NB4 (cell line): ENCODE results near the gene KCNIP4.

Source experiments
- DNase-seq: peaks from one replicate; pipeline ENCODE4 v3.0.0; 2010; ENCODE audit warnings: low read depth
- H3K4me3 ChIP-seq: one replicate; pipeline ENCODE4 v1.5.1; 2011; ENCODE audit warnings: mild to moderate bottlenecking, low read depth, low read length, moderate library complexity
- MAX ChIP-seq: IDR thresholded peaks from 2 replicates; pipeline ENCODE4 v1.6.1; 2011; ENCODE audit warnings: low read depth, low read length
- MYC ChIP-seq: IDR thresholded peaks from 2 replicates; pipeline ENCODE4 v1.6.1; 2011; ENCODE audit warnings: low read depth, low read length
- POLR2A ChIP-seq: IDR thresholded peaks from 2 replicates; pipeline ENCODE4 v1.6.1; 2011; ENCODE audit warnings: mild to moderate bottlenecking; ENCODE audit not compliant: insufficient read length; ENCODE audit errors: extremely low read depth
- TF ChIP-seq, protein P1 (sequence below): IDR thresholded peaks from one replicate; pipeline ENCODE4 v1.5.1; 2012; ENCODE audit warnings: low read depth, low read length

KCNIP4 gene

DNA sequence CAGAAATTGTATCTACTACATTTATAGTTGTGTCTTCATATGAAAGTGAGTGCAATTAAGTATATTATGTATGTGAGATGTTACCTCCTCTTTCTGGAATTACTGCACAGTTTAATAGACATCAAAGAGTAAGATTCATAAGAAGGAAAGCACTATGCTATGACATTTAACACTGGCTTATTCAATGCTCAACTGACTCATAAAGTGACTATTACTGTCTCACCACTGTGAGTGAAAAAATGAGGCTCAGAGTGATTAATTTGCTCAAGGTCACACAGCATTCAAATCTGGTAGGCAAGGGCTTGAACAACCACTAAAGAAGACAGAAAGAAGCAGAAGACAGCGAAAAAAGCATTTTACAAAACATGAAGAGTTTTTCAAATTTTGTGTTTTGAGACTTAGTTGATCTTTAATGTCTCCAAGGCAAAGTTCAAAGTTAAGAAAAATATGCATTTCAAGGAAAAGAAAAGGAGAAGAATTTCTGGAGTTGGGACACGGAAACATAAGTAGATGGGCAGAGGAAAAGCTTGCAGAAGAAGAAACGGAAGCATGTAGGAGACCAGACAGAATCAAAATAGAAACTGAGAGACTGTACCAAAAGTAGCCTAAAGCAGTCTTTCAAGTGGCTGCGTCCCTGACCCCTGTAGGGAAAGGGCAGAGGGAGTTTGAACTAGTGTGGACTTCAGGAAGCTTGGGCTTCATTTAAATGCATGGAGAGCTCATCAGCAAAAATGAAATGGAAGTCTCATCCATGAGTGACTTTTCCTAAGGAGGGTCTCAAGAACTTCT, 66.3 kb downstream of the KCNIP4 start:
- no peak overlapping the region for H3K4me3 ChIP-seq
- TF ChIP-seq, protein P1, sequence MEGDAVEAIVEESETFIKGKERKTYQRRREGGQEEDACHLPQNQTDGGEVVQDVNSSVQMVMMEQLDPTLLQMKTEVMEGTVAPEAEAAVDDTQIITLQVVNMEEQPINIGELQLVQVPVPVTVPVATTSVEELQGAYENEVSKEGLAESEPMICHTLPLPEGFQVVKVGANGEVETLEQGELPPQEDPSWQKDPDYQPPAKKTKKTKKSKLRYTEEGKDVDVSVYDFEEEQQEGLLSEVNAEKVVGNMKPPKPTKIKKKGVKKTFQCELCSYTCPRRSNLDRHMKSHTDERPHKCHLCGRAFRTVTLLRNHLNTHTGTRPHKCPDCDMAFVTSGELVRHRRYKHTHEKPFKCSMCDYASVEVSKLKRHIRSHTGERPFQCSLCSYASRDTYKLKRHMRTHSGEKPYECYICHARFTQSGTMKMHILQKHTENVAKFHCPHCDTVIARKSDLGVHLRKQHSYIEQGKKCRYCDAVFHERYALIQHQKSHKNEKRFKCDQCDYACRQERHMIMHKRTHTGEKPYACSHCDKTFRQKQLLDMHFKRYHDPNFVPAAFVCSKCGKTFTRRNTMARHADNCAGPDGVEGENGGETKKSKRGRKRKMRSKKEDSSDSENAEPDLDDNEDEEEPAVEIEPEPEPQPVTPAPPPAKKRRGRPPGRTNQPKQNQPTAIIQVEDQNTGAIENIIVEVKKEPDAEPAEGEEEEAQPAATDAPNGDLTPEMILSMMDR, result no peak
- TF ChIP-seq POLR2A (no peak), MAX (no peak), MYC (no peak)
- DNase-seq, result no peak

DNA sequence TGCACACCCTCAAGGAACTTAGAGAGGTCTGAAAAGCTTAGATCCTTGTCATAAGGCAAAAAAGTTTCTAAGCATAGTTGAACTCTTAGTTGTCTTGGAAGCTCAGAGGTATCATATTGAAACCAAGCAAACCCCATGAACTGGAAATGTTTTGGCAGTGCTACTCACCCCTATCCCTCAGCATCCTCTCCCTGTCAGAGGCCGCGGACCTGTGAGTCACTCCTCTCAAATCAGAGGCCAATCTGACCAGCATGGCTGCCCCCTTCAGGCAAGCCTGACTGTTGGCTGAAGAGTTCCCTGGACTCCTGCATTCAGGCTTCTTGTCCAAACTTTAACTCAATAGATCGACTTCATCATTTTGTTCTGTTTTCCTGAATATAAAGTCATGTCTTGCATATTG, 69.4 kb downstream of the KCNIP4 start:
- DNase-seq, result peak; percentile 15
- H3K4me3 ChIP-seq, result no peak overlapping the region
- TF ChIP-seq MAX (no peak), POLR2A (no peak), MYC (no peak)
- TF ChIP-seq, protein P1, result no peak

DNA sequence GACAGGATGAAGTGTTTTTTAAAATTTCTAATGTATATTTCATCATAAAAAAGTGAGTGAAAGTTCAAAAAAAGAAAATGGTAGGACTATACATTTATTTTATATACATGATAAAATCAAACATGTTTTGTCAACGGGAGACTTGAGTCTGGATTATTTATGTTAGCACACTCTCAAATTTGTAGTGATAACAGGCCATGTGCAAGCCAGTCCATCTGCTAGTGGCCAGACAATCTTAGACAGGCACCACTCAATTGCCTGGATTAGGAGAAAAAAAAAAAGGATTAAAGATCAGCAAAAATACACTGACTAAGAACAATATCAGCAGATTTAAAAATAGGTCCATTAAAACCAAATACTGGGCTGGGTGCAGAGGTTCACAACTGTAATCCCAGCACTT, 71.9 kb downstream of the KCNIP4 start:
- TF ChIP-seq, protein P1, result no peak
- TF ChIP-seq MAX (no peak), MYC (no peak), POLR2A (no peak)
- H3K4me3 ChIP-seq, result no peak overlapping the region
- DNase-seq, result no peak

GRCh38 chr4:21873145-21873544, 75.4 kb downstream of the KCNIP4 start:
- TF ChIP-seq MYC, result no peak
- TF ChIP-seq, protein P1, result no peak
- no peak for TF ChIP-seq MAX
- TF ChIP-seq POLR2A, result no peak
- no peak for DNase-seq
- H3K4me3 ChIP-seq, result no peak overlapping the region

DNA sequence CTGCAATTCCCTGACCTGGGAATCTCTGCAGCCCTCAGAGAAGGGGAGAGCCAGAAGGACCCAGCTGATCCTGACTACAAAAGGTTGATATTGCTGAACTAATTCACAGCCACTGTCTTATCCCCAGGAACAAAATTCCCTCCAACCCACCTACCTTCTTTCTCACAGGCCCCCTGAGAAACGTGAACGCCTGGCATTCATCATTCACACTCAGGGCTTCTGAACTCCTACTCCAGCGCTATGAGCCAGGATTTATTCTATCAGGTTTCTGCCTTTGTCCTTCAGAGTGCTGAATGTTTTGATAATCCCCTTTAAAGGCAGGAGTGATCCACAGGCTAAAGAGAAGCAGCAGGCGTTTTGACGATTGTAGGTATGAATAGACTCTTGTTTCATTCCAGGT, 76.5 kb downstream of the KCNIP4 start:
- no peak for TF ChIP-seq MYC
- TF ChIP-seq POLR2A, result no peak
- TF ChIP-seq MAX, result no peak
- TF ChIP-seq, protein P1, result no peak
- DNase-seq, result no peak
- H3K4me3 ChIP-seq, result no peak overlapping the region
